HG02943 (cell line): ENCODE data around the gene OR4C13.
"Not testable (repeated sequence)": the region's sequence is repeated elsewhere in the genome, so short reads cannot be mapped to it uniquely, and the experiment has no call there.

ENCODE experiments used
- ATAC-seq: cut with Tn5 transposase; IDR thresholded peaks from one replicate; pipeline ENCODE4 v1.9.1; 2021; ENCODE audit warnings: mild to moderate bottlenecking, low read depth, moderate library complexity; ENCODE audit not compliant: unreplicated experiment

The OR4C13 gene

GRCh38 chr11:49952091-49952490 lies at the start of gene OR4C13:
TSS of gene OR4C13 (plus strand) at chr11:49952391. CDS start at chr11:49952423, 32 bp downstream.
- no peak for ATAC-seq

- not testable (repeated sequence) for ATAC-seq
Measured at GRCh38 chr11:49911516-49911915, 40.7 kb upstream of the OR4C13 start.

- ATAC-seq: not testable (repeated sequence)
Measured at GRCh38 chr11:49948701-49949100, 3.5 kb upstream of the OR4C13 start.

- ATAC-seq: not testable (repeated sequence)
Measured at GRCh38 chr11:49973439-49973838, 21.2 kb downstream of the OR4C13 start.

GRCh38 chr11:49982435-49982834 lies 30.2 kb downstream of the OR4C13 start, which contains the start of gene OR4C12:
TSS of gene OR4C12 (minus strand) at chr11:49982535. CDS start at chr11:49982501, 34 bp downstream.
- not testable (repeated sequence) for ATAC-seq

GRCh38 chr11:49995565-49995964 lies 43.4 kb downstream of the OR4C13 start:
- no peak for ATAC-seq
